ENCODE data around the gene PRPF19.

The PRPF19 gene

GRCh38 chr11:60872124-60872960 is 34.0 kb downstream of the PRPF19 start:
- no peak for DNase-seq

- DNase-seq = no peak
Observed at GRCh38 chr11:60871378-60872061, 34.9 kb downstream of the PRPF19 start.

GRCh38 chr11:60870733-60871377 is 35.5 kb downstream of the PRPF19 start:
- DNase-seq = no peak

GRCh38 chr11:60870276-60870675 is 36.1 kb downstream of the PRPF19 start:
- no peak for DNase-seq

GRCh38 chr11:60869451-60869825 is 36.9 kb downstream of the PRPF19 start:
- DNase-seq = no peak

- no peak for DNase-seq
Observed at GRCh38 chr11:60868682-60869450, 37.5 kb downstream of the PRPF19 start.

GRCh38 chr11:60867871-60868681 is 38.3 kb downstream of the PRPF19 start:
- DNase-seq = no peak

GRCh38 chr11:60866911-60867870 is 39.2 kb downstream of the PRPF19 start, which contains the start of gene ZP1:
Gene ZP1, plus strand, starts transcription at chr11:60867542. Its CDS starts 20 bp downstream, at chr11:60867562.
- DNase-seq = peak; percentile 96

GRCh38 chr11:60864856-60865513 is 41.4 kb downstream of the PRPF19 start:
- no peak for DNase-seq

GRCh38 chr11:60863550-60864521 is 42.5 kb downstream of the PRPF19 start:
- DNase-seq = no peak

GRCh38 chr11:60862171-60862570 is 44.2 kb downstream of the PRPF19 start:
- DNase-seq = no peak

GRCh38 chr11:60860943-60861342 is 45.4 kb downstream of the PRPF19 start:
- no peak for DNase-seq

GRCh38 chr11:60859616-60860250 is 46.7 kb downstream of the PRPF19 start:
- DNase-seq = no peak

- DNase-seq = no peak
Observed at GRCh38 chr11:60858731-60859464, 47.5 kb downstream of the PRPF19 start.

GRCh38 chr11:60858236-60858635 is 48.1 kb downstream of the PRPF19 start:
- DNase-seq = no peak

- DNase-seq = no peak
Observed at GRCh38 chr11:60857378-60858232, 48.8 kb downstream of the PRPF19 start.
